ENCODE data around the gene NOL3. TPM values are rescaled to one million over a fixed set of nuclear protein-coding genes. Genes with fewer than 3 reads are reported as not detected.

Gene NOL3
- total and polyA plus RNA-seq, 9 of the 15 experiments (the other 6 are each of a cell fraction or from before 2014, with no cell fraction given) = 0.45 to 14.0 (median 5.4) TPM

- in situ Hi-C loops (cut with MboI) = no loop called here
- H3K9ac ChIP-seq (ENCODE audit: insufficient read depth in 1 of 2, low read depth in 2 of 2, low read length in 2 of 2) = peak within 1 kb of the TSS in 1 of 2 experiments; percentile 9; a peak in 1 of 4 replicates
- intact Hi-C loops (cut with micrococcal nuclease) = no loop called here
- H3K4me3 ChIP-seq = no peak within 1 kb of the TSS
- ChIA-PET POLR2A (interaction anchor here (0.6 to 2.2 kb wide), 5 partner anchors 10 to 45 kb away, joined by 3 to 9 read pairs (median 5); no protein-coding TSS in a partner anchor), CTCF (ENCODE audit: low intra/inter-chr PET ratio) (no interaction called here)
- no peaks in the 10 kb centered on the region for H4K20me1 ChIP-seq (replicated peaks; ENCODE audit: control insufficient read depth, insufficient read depth, low read length)
- no peaks in the 10 kb centered on the region for H3K9me1 ChIP-seq (ENCODE audit: control insufficient read depth, insufficient read depth, low read length)
- 93% methylated on average over 14 of the region's 61 CpGs for WGBS (ENCODE audit: insufficient coverage, low coverage, missing lambda C conversion rate)
- FAIRE-seq (no peak), ATAC-seq (peak; percentile 19), DNase-seq (ENCODE audit: extremely low read depth in 1 of 4, low spot score in 3 of 4) (peak in 2 of 4 experiments; percentile 51 to 58)
- peaks cover 5 to 53% of the 10 kb centered on the region in 2 experiments; a peak in 4 of 5 replicates for H3K4me1 ChIP-seq (replicated peaks in 1 of 2; ENCODE audit: control insufficient read depth in 2 of 2, insufficient read depth in 2 of 2, low read length in 2 of 2)
- H3K79me2 ChIP-seq (ENCODE audit: control insufficient read depth, insufficient read depth, low read length) = peaks cover 16% of the 10 kb centered on the region; the same call in 2 of the 3 replicates
- no peak within 1 kb of the TSS for H3K27ac ChIP-seq (ENCODE audit: extremely low read depth, low read depth, low read length)
- no TSS peak for BruUV-seq (replicated peaks)
- no peak within 1 kb of the TSS for H3K4me2 ChIP-seq (ENCODE audit: insufficient read depth, low read length)
- H3K27me3 ChIP-seq (ENCODE audit: control insufficient read depth in 2 of 2, insufficient read depth in 2 of 2, low read length in 2 of 2) = no peaks in the 10 kb centered on the region
- H3K9me3 ChIP-seq (replicated peaks; ENCODE audit: control insufficient read depth, insufficient read depth, low read depth, low read length) = no peaks in the 10 kb centered on the region
- peaks cover 93% of the 10 kb centered on the region for H3K36me3 ChIP-seq (ENCODE audit: control insufficient read depth, insufficient read depth, low read length)
- H2AFZ ChIP-seq (ENCODE audit: low read depth, low read length) = no peak within 1 kb of the TSS
- peak; percentile 91 for TF ChIP-seq ZBTB33 (CRISPR knock-in tag; IDR thresholded peaks at IDR 0.05)
- TF ChIP-seq SUPT5H (IDR thresholded peaks at IDR 0.05) = 0 out of 2 replicates have a peak, but pooled peaks have one; percentile 20
- peak; percentile 29 for TF ChIP-seq CTCFL (IDR thresholded peaks at IDR 0.05; ENCODE audit: borderline replicate concordance, insufficient read depth, low read depth, low read length, poor library complexity, severe bottlenecking)
- TF ChIP-seq U2AF1 (optimal IDR thresholded peaks at IDR 0.05; ENCODE audit: low read depth, low read length) = no peak
- TF ChIP-seq POLR2G (IDR thresholded peaks at IDR 0.05; ENCODE audit: low read depth, low read length) = peak; percentile 67; the same call in 1 of the 2 replicates
- no peak for TF ChIP-seq ZBTB40 (IDR thresholded peaks at IDR 0.05)
- no peak for TF ChIP-seq ZBTB40 (CRISPR knock-in tag; IDR thresholded peaks at IDR 0.05)
Measured at GRCh38 chr16:67199011-67199807, 28.9 kb downstream of the NOL3 start, which contains the start of gene ELMO3. Gene ELMO3 (plus strand): TSS chr16:67199131. CDS start chr16:67199327, 196 bp downstream.
